GM12873 (cell line): ENCODE data around the gene HMGXB4.

Experiments used
- TF ChIP-seq, protein P1 (sequence below): IDR thresholded peaks from 2 replicates; pipeline ENCODE4 v1.5.1; 2012; ENCODE audit warnings: low read depth, mild to moderate bottlenecking, moderate library complexity, low read length, control low read depth; ENCODE audit not compliant: insufficient read depth; ENCODE audit errors: missing control alignments

Gene HMGXB4

GRCh38 chr22:35230839-35231584 is 26.3 kb upstream of the HMGXB4 start:
- TF ChIP-seq, protein P1, sequence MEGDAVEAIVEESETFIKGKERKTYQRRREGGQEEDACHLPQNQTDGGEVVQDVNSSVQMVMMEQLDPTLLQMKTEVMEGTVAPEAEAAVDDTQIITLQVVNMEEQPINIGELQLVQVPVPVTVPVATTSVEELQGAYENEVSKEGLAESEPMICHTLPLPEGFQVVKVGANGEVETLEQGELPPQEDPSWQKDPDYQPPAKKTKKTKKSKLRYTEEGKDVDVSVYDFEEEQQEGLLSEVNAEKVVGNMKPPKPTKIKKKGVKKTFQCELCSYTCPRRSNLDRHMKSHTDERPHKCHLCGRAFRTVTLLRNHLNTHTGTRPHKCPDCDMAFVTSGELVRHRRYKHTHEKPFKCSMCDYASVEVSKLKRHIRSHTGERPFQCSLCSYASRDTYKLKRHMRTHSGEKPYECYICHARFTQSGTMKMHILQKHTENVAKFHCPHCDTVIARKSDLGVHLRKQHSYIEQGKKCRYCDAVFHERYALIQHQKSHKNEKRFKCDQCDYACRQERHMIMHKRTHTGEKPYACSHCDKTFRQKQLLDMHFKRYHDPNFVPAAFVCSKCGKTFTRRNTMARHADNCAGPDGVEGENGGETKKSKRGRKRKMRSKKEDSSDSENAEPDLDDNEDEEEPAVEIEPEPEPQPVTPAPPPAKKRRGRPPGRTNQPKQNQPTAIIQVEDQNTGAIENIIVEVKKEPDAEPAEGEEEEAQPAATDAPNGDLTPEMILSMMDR, result no peak

- TF ChIP-seq, protein P1, result peak; percentile 96
Measured at GRCh38 chr22:35231585-35232084, 25.7 kb upstream of the HMGXB4 start.

- TF ChIP-seq, protein P1, result no peak
Measured at GRCh38 chr22:35250156-35250555, 7.1 kb upstream of the HMGXB4 start.

DNA sequence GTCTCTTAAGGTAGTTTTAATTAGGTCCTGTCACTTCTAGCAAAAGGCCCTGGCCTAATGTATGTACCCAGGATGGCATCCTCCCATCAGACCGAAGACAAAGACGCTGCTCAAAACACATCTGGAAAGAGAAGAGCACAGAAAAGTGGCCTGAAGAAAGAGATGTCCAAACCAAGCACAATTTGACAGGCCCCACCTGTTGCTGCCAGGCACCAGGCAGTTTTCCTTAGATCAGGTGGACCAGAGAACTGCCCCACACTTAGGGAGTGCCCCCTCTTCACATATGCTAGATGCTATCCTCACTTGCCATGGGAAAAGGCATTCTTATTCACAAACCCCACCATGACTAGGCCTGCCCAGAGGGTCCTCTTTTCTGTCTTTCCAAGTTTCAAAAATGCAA is 3.3 kb upstream of the HMGXB4 start:
- TF ChIP-seq, protein P1, result no peak

DNA sequence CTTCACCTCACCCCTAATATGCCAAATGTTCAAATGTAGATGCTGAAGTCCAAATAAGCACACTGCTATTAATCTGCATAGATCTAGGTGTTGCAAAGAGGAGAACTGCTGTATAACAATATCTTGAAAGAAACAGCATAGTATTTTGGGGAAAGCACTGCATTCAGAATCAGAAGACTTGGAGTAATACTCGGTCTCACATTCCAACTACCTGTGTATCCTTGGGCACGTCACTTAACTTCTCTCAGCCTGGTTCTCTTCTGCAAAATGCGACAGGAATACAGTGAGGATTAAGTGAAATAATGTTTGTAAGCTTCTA is 332 bp upstream of the HMGXB4 start:
- TF ChIP-seq, protein P1, result no peak

GRCh38 chr22:35258191-35258988 is 1.1 kb downstream of the HMGXB4 start:
- TF ChIP-seq, protein P1, result no peak

GRCh38 chr22:35264986-35265385 is 7.7 kb downstream of the HMGXB4 start:
- TF ChIP-seq, protein P1, result no peak
